Peyer's patch (tissue), 4 donors: ENCODE data around the gene ICA1L.

Experiments used
- CTCF ChIP-seq, 6 experiments: fragments of 450-650 bp in 4 of 6; fragments of 200-600 bp in 2 of 6; sonication (generic) in 1 of 6; IDR thresholded peaks; one replicate each; pipeline ENCODE4 v1.5.1; 2017 to 2019; ENCODE audit warnings: antibody characterized with exemption in 6 of 6, mild to moderate bottlenecking in 3 of 6, moderate library complexity in 1 of 6
- POLR2A ChIP-seq, 2 donors: fragments of 450-650 bp; IDR thresholded peaks; one replicate each; pipeline ENCODE4 v1.5.1; 2017; ENCODE audit warnings: antibody characterized with exemption in 2 of 2, mild to moderate bottlenecking in 2 of 2, moderate library complexity in 2 of 2

GRCh38 chr2:202813387-202813786 is 58.2 kb downstream of the ICA1L start:
- no peak for TF ChIP-seq CTCF (IDR thresholded peaks at IDR 0.05)
- no peak for TF ChIP-seq POLR2A (IDR thresholded peaks at IDR 0.05)
